WI38 (cell line): ENCODE data around the gene IL1RL1.

Experiments
- H3K4me3 ChIP-seq: 2 replicates; pipeline ENCODE4 v1.5.1; 2011; ENCODE audit warnings: low read depth, mild to moderate bottlenecking, control low read depth, low read length
- TF ChIP-seq, protein P1 (sequence below): IDR thresholded peaks from 2 replicates; pipeline ENCODE4 v1.5.1; 2012; ENCODE audit warnings: low read depth, mild to moderate bottlenecking, control low read depth, low read length

IL1RL1 gene

DNA sequence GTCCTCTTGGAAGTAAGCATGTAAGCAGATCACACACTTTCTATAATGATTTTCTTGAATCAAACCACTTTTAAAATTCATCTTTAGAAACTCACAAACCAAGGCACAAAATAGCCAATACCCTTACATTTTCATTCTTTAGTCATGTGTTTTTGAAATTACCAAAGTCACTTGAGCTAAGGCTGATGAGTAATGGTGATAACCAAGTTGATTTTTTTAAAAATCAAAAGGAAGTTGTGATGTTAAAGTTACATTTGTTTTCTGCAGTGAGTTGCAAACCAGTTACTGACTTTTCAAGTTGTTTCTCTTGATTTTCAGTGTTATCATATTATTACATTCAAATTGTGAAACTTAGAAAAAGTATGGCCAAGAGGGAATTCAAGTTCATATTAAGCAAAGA lies 90.1 kb downstream of the IL1RL1 start:
- TF ChIP-seq, protein P1, sequence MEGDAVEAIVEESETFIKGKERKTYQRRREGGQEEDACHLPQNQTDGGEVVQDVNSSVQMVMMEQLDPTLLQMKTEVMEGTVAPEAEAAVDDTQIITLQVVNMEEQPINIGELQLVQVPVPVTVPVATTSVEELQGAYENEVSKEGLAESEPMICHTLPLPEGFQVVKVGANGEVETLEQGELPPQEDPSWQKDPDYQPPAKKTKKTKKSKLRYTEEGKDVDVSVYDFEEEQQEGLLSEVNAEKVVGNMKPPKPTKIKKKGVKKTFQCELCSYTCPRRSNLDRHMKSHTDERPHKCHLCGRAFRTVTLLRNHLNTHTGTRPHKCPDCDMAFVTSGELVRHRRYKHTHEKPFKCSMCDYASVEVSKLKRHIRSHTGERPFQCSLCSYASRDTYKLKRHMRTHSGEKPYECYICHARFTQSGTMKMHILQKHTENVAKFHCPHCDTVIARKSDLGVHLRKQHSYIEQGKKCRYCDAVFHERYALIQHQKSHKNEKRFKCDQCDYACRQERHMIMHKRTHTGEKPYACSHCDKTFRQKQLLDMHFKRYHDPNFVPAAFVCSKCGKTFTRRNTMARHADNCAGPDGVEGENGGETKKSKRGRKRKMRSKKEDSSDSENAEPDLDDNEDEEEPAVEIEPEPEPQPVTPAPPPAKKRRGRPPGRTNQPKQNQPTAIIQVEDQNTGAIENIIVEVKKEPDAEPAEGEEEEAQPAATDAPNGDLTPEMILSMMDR: no peak
- H3K4me3 ChIP-seq: no peak overlapping the region
